HG03432 (cell line): ENCODE results near the gene RIMS1.
A peak's percentile ranks its signal among the peaks of the same experiment; 100 is the strongest.
"Not testable (repeated sequence)": the region's sequence is repeated elsewhere in the genome, so short reads cannot be mapped to it uniquely, and the experiment has no call there.

Experiments used
- ATAC-seq: cut with Tn5 transposase; IDR thresholded peaks from one replicate; pipeline ENCODE4 v1.9.1; 2021; ENCODE audit warnings: mild to moderate bottlenecking, moderate library complexity; ENCODE audit not compliant: unreplicated experiment

Gene RIMS1

DNA sequence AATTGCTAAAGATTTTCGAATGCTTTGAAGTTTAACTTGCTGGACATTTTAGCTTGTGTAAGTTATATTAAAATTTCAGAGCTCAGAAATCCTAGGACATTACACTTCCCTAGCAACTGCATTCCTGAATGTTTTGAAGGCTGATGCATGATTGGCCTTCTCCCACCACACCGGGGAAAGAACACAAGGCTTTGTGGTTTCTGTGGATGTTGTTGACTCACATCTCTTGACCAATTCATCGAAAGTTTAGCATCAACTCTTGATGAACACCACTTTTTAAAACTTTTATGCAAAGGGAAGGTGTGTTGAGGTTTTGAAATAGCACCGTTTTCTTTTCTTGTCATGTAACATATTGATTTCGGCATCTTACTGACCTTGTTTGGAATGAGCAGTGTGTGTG is 81.1 kb downstream of the RIMS1 start:
- peak; percentile 59 for ATAC-seq

DNA sequence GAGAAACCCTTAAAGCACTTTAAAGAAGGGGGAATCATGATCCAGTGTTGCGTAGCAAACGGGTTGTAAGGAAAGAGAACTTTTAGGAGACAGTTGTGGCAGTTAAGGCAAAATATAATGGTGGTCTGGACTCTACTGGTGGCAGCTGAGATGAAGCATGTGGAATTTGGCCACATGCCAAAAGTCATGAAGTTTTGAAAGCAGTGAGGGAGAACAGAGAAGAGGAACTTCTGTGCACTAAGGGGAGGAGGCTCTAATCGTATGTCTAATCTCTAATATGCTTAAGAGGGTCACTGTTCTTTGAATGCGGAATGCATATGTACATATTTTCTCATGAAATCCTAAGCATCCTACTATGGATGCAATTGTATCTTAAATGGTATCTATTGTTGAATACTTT is 91.5 kb downstream of the RIMS1 start:
- no peak for ATAC-seq

DNA sequence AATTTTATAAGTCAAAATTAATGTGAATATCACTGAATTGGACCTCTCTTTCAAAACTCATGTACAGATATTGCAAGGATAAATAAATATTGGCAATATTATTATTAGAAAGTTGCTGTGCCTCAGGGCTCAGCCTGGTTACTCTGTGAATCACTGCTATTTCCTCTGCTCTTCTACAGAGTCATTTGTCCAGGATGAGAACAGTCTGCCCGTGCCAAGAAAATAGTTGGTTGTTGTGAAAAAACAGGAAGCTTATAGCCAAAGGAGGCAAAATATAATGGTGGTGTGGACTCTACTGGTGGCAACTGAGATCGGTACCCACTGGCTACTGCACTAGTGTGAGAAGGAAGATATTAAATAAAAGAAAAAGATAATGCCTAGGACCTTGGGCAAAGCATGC is 93.6 kb downstream of the RIMS1 start:
- ATAC-seq: no peak

DNA sequence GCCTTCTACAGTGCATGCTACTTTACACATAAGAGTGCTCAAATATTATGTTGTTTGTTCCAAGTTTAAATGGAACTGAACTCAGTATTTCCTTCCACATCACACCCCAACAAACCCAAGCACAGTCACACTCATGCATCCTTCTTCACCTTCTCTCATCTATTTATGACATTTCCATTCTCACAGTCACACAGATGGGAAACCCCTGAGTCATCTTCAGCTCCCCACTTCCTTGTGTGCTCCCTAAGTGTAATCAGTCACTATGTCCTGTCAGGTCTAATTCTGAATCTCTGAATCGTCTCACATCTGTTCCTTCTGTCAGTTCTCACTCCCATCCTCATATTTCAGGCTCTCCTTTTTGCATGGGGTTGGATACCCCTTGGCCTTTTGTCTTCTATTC is 96.0 kb downstream of the RIMS1 start:
- peak; percentile 95 for ATAC-seq

DNA sequence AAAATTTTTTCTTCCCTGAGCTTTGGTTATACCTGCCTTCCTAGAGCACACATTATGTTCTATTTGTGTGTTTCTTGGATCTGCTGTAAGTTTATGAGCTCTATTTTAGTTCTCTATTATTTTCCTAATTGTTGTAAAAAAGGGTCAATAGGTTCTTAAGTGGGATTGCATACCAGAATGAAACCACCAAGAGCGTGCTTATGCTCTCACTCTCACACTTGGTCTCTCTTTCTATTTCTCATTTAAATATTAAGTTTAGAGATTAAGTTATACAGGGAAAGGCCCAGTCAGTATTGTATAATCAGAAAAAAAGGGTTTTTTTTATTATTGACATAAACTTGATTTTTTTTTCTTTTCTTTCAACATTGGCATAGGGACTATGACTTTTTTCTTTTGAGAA is 96.8 kb downstream of the RIMS1 start:
- peak; percentile 40 for ATAC-seq

DNA sequence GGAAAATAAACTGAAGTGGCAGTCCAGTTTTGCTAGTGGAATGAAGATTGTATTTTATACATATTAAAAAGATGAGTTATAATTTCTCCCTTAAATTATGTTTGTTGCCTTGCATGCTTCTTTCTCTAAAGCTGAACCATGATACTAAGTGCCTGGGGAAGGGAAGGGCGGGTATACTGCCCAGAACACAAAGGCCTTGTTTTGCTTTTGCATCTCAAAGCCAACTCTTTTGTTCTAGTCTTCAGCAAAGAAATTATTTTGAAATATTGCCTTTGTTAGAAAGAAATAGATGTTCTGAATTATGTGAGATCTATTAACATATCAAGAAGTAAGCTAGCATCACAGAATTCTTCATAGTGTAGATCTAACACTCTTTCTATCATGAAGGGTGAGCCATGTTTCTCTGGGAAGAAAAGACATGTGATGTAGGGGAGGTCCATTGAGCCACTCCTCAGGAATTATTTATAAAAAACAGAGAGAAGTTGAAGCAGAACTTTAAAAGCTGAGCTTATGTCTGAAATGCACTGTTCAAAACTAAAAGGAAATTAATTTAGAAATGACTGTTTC is 108.4 kb downstream of the RIMS1 start:
- no peak for ATAC-seq

DNA sequence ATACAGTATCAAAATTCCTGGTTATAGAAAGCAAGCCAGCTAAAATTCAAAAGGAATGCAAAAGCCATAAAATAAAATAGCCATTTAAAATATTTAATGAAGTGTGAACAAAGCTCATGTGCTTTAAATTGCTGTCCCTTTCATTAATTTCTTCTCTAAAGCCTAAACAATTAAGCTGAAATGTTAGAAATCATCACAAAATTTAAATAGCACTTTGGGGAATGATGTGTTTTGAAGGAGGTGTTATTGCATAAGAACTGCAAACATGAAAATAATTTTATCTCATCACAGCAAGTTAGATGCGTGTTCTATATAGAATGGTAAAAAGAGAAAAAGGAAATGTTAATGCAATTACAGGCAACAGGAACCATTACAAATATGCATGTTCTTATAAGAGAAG is 111.0 kb downstream of the RIMS1 start:
- ATAC-seq: no peak

DNA sequence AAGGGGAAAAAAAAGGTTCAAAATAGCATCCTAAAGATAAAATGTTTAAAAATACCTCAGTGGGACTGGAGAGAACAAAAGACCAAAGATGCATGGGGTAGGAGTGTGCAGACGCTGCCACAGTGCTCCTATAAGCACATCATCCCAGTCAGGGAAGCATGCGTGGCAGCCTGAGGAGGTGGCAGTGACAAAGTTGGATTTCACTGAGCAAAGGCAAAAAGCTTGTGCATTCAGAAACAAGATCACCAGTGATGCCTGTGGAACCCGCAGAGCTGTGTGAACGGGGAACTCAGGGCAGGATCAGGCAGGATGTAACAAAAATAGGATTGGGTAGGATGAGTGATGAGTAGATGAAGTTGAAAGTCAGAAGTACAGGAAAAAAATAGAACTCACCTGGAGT is 116.1 kb downstream of the RIMS1 start:
- no peak for ATAC-seq

DNA sequence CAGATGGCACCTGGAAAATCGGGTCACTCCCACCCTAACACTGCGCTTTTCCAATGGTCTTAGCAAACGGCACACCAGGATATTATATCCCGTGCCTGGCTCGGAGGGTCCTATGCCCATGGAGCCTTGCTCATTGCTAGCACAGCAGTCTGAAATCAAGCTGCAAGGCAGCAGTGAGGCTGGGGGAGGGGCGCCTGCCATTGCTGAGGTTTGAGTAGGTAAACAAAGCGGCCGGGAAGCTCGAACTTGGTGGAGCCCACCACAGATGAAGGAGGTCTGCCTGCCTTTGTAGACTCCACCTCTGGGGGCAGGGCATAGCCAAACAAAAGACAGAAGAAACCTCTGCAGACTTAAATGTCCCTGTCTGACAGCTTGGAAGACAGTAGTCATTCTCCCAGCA is 120.2 kb downstream of the RIMS1 start:
- ATAC-seq: not testable (repeated sequence)

DNA sequence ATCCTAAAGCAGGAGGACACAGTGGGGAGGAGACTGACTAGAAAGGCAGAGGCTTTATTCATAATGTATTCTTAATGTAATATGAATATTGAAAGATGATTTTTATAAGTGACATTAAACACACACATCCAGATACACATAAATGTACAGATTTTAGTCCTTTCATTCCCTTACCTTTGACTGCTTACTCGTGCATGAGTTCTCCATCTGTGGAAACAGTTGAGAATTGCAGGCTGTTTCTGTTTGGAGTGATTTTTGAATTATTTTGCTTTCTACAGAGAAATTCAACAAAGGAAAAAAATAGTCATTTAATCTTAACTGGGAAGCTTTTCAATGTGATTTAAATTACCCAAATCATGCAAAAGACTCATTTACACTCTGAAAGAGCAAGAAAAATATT is 136.5 kb downstream of the RIMS1 start:
- no peak for ATAC-seq

DNA sequence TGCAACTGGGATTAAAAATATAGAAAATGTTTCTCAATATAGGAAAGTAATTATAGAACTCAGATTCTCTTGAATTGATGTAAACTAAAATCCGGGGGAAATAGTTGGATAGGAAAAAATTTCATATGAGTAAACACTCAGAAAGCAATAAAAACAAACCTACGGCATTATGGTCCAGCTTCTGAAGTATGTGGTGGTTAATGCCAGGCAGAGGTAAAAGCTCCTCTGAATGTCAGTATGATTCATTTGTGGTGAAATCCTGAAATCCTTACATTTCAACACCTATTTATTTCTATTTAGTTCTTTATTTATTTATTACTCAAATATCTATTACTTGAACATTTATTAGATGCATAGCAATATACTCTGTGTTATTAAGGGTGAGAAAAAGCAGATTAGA is 145.1 kb downstream of the RIMS1 start:
- no peak for ATAC-seq

DNA sequence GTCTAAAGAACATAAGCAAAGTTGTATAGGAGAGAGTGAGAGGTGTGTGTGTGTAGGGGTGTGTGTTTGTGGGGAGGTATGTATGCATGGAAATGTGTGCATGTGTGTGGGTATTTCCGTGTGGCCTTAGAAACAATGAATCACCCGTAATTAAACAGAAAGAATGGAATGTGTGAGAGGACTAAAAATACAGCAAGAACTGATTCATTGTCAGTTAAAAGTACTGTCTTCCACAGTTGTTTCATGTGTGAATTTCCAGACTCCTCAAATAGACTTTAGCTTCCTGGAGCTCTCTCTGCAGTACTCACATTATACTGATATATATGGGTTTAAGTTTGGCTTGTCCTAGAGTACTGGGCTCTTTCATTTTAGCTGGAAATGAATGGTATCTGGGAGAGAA is 145.7 kb downstream of the RIMS1 start:
- ATAC-seq: no peak

DNA sequence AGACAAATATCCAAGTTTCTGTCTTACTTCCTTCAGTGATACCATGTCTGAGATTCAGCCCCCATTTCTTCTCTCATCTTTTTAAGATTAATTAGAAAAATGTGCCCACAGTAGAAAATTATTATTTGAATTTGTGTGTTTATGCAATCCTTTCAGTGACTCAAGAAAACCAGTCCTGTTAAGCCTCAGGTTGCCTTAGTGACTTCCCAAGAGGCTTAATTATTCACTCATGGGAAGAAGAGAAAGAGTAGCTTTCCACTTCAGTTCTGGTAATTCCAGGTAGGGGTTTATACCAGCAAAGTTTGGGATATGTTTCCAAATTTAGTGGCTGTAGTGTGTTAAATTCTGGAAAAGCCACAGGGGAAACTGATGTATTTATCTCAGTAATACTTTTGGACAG is 149.1 kb downstream of the RIMS1 start:
- ATAC-seq: no peak

DNA sequence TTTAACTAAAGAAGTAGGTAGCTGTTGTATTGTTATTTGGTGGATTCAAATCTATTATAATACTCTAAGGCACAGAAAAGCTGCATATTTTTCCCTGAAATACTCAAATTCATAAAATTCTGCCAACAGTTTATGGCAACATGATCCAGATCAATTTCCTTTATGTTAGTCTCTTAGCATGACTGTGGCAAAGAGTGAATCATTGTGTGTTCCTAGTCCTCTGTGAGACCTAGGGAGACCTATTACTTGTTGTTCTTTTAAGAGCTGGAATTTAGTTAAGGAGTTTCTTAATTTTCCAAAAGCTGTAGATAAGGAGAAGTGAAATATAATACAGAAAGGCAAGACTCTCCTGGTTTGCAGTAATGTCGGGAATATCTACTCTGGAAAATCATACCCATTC is 149.6 kb downstream of the RIMS1 start:
- no peak for ATAC-seq

DNA sequence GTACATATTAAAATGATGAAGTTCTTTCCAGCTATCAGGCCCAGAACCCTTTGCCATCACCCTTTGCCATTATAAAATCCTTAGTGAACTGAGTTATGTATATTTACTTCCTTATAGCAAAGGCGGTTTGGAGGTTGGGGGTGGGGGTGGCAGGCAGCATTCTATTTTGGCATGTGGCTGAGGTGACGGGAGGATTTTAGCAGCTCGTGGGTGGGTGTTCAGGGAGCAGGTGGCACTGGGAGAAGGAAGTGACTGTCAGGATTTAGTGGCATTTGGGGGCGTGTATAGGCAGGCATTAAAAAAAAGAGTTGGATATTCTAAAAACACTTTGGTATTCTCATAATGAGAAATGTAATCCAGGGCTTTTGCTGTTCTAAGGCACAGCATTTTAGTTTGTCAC is 150.7 kb downstream of the RIMS1 start:
- no peak for ATAC-seq

DNA sequence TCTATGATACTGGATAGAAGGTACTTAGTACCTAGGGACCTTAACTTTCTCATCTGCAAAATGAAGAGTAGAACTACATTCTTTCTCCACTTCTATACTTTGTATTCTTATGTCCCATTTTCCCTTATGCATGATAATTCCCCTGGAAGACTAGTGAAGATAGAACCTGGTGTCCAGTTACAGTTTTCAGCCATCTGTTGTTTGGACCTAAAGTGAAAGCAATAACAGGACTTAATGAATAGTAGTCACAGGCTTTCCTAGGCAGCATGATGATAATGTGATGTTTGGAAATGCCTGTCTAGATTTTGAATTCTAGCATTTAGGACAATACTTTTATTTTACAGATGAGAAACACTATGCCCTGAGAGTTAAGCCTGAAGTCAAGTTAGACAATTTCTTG is 153.8 kb downstream of the RIMS1 start:
- no peak for ATAC-seq

DNA sequence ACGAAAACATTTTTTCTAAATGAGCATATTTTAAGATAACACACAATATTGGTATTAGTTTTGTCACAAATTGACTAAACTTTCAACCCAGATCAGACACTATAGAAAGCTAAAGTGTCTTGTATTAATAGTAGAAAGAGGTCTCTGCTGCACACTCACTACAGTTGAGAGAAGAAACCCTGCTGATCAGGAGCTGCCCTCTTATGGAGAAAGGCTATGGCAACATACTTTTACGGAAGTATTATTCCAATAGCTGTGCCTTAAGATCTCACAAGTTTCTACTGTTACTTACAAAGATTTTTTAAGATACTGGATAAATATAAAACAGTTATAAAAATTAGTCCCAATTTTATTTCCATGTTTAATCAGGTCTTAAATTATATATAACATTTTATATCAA is 155.7 kb downstream of the RIMS1 start:
- ATAC-seq: no peak

DNA sequence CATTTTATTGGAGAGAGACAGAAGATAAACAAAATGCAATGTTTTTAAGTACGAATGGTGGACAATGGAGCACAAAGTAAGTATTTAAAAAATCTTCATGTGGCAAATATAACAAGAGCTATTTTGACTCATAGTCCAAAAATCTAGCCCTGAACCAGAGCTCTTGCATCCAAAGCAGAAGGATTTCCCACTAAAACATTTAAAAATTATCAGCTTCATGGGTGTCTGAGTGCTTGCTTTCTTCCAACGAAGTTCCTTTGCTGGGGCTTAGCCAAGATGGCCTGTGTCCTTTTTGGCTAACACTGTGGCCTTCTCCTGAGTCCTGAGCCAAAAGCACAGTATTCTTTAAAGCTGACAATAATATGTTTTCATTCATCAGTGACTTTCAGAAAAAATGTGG is 161.7 kb downstream of the RIMS1 start:
- ATAC-seq: no peak

DNA sequence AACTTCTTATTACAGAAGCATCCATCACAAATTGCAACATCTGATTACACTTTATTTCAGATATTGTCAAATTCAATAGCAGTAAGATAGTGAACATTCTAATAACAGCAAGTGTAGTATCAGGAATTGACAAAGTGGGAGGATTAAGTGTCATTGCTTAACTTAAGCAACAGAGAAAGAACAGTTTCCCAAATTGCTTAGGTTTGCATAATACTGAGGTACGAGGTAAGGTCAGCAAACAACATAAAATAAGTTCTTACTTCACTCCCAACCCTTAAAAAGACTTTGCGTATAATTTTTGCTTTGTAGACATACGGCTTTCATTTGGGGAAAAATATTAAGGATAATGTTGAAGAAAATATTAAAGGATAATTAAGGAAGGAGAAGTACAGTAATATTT is 163.0 kb downstream of the RIMS1 start:
- ATAC-seq: no peak

DNA sequence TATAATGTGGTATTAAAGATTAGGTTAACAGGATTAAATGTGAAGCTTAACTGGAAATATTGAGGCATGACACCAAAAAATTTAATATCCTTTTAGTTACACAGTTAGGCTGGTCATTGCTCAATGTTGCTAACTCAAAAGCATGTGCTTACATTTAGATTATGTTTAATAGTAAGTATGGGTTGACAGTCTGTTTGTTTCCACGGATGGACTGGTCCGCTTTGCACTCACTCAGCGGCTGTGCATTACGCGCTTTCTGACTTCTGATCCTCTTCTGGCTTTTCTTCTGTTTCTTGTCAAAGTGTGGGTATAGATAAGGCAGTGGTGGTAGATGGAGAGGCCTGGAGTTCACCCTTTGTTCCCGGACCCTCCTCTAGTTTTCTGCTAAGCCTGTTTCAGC is 174.9 kb downstream of the RIMS1 start:
- ATAC-seq: no peak

DNA sequence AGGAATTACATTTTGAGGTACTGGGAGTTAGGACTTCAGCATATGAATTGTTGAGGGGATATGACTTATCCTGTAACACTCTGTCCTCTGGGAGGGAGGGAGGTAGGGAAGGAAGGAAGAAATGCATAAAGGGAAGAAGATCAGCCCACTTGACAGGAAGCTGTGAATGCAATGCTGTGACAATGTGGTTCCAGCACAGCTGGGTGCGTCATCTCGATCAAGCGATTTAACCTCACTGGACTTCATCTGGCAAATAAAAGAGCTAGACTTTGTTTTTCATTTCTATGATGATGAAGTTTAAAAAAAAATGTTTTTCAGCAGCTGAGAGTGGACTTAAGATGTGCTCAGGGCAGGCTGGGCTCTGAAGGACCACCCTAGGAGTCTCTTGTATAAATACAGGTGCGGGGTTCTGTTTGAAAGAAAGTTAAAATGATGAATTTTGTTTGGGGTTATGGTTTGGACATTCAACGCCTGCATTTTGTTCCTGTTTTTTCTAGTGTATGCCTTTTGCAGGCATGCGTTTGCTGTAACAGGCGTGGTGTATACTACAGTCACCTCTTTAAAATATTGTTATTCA is 178.1 kb downstream of the RIMS1 start:
- ATAC-seq: no peak

DNA sequence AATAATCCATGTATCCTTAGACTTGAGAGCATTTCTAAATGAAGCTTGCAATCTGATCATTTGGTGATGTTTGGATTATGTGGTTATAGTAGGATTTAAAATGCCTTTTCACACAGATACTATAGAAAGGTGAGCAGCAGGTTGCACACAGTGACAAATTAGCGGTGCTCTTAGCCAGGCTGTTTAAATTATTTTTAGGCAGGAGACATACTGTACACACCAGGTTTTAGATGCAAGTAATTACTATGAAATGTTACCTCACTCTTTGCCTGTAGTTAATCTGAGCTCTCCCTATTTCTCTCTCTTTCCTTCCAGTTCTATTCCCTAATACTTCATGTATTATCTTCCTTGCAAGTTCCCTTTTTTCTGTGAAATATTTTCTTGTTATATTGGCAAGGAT is 191.7 kb downstream of the RIMS1 start:
- no peak for ATAC-seq

DNA sequence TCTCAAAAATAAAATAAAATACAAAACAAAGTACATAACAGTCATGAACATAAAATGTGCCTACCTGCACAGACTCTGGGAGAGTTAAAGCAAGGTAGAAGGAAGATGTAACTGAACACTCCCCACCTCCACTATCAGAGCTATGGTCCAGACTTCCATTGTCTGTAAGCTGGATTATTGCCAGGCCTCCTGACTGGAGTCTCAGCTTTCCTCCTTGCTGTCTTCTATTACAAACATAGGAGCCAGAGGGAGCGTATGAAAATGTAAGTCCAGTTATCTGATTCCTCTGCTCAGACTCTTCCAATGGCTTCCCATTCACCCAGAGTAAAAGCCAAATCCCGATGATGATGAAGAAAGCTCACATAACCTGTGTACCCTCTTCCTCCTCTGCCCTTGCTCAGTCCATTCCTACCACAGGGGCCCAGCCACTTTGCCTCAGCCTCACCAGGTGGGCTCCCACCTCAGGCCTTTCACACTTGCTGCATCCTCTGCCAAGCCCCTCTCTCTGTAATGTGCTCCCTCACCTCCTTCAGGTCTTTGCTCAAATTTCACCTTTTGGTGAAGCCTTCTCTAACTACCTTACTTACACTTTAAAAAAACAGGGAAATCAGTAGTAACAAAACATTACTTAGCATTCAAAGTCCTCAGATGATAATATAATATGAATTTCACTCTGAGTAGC is 194.1 kb downstream of the RIMS1 start:
- no peak for ATAC-seq
